ENCODE results near the gene ZSWIM2. TPM values are rescaled to one million over a fixed set of nuclear protein-coding genes. Genes with fewer than 3 reads are reported as not detected.

ZSWIM2 gene
- total RNA-seq, 3 donors from 2014 or later (not counting 1 experiment from before 2014, with no cell fraction given) = not detected

DNA sequence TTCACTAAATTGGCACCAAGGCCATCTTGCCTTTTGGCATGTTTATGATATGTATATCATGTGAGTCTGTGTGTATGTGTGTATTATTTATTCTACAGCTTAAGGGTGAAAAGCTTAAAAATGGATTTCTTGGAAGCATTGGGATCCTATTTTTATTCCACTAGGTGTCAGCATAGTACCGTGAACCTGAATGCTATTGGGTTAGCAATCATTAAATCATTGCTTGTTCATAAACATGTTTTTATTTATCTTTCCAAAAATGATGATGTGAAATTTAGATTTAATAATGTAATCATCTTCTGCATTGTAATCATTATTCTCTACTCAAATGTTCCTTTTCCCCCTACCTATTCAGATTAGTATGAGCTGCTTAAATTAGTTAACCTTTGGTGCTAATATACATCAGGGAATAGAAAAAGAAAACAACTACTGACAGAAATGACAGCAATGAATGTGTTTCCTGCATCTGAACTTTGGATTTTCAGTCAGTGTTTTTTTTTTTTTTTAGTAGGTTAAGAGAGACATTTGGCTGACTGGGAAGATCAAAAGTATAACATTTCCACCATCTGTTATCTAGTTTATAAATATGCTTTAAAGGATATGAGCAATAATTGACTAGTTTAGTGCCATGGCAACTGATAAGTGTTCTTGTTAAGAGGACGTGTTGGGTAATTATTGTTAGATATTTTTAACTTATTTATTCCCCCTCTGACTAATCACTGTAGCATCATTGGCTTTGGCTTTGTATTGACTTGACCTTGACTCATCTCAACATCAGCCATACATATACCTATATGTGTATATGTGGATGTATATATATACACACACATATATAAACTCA, 14.1 kb upstream of the ZSWIM2 start:
- H3K27ac ChIP-seq (ENCODE audit: low read length) = no peak overlapping the region
- no peaks in the 10 kb centered on the region for H3K4me1 ChIP-seq (ENCODE audit: control insufficient read depth, insufficient read depth, low read length)
- Mint-ChIP-seq H3K4me1 (no peaks in the 10 kb centered on the region), H3K9me3 (no peaks in the 10 kb centered on the region), H3K4me3 (no peak overlapping the region), H3K27ac (no peak overlapping the region), H3K36me3 (no peaks in the 10 kb centered on the region), H3K27me3 (ENCODE audit: low read depth in 2 of 2) (no peaks in the 10 kb centered on the region)
- DNase-seq (peak in 1 of 2 donors; percentile 2), ATAC-seq (no peak)
- intact Hi-C loops (cut with micrococcal nuclease) = loop anchor here (5.0 kb wide), 1 partner anchor 589 kb away; no protein-coding TSS in a partner anchor
- H3K4me3 ChIP-seq (ENCODE audit: low read length) = no peak overlapping the region
- H3K9me3 ChIP-seq (ENCODE audit: control insufficient read depth, insufficient read depth, low read length) = no peaks in the 10 kb centered on the region
- H3K27me3 ChIP-seq (ENCODE audit: control insufficient read depth, insufficient read depth, low read length) = no peaks in the 10 kb centered on the region
- TF ChIP-seq, protein P1, sequence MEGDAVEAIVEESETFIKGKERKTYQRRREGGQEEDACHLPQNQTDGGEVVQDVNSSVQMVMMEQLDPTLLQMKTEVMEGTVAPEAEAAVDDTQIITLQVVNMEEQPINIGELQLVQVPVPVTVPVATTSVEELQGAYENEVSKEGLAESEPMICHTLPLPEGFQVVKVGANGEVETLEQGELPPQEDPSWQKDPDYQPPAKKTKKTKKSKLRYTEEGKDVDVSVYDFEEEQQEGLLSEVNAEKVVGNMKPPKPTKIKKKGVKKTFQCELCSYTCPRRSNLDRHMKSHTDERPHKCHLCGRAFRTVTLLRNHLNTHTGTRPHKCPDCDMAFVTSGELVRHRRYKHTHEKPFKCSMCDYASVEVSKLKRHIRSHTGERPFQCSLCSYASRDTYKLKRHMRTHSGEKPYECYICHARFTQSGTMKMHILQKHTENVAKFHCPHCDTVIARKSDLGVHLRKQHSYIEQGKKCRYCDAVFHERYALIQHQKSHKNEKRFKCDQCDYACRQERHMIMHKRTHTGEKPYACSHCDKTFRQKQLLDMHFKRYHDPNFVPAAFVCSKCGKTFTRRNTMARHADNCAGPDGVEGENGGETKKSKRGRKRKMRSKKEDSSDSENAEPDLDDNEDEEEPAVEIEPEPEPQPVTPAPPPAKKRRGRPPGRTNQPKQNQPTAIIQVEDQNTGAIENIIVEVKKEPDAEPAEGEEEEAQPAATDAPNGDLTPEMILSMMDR (IDR thresholded peaks at IDR 0.05) = no peak
- H3K36me3 ChIP-seq (ENCODE audit: control insufficient read depth, insufficient read depth, low read length) = no peaks in the 10 kb centered on the region
- no CpG with 5 or more reads among the region's 2 CpGs for whole genome bisulfite sequencing (ENCODE audit: insufficient coverage)

DNA sequence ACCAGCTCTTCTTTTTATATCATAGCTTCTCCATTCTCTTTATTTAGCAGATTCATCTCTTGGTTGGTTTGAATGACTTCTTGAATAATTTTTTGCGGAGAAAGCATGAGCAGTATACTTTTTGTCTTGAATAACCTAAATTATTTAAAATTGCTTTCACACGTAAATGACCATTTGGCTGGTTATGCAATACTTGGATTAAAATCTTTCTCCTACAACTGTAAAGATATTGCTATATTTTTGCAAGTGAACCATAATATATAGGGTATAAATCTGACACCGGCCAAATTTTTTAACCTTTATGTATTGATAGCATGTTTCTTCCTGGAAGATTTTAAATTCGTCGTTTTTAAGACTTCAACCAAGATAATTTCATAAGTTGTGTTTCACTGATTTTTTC, 6.2 kb upstream of the ZSWIM2 start:
- Histone ChIP-seq H3K27me3 (ENCODE audit: control insufficient read depth, insufficient read depth, low read length) (no peaks in the 10 kb centered on the region), H3K27ac (ENCODE audit: low read length) (no peak overlapping the region), H3K9me3 (ENCODE audit: control insufficient read depth, insufficient read depth, low read length) (no peaks in the 10 kb centered on the region), H3K4me1 (ENCODE audit: control insufficient read depth, insufficient read depth, low read length) (no peaks in the 10 kb centered on the region), H3K36me3 (ENCODE audit: control insufficient read depth, insufficient read depth, low read length) (no peaks in the 10 kb centered on the region), H3K4me3 (ENCODE audit: low read length) (no peak overlapping the region)
- peaks cover 0 to 4% of the 10 kb centered on the region in 2 donors for H3K9me3 Mint-ChIP-seq
- DNase-seq (no peak), ATAC-seq (no peak)
- no peaks in the 10 kb centered on the region for H3K4me1 Mint-ChIP-seq
- no peak overlapping the region for H3K4me3 Mint-ChIP-seq
- TF ChIP-seq, protein P1 (IDR thresholded peaks at IDR 0.05) = no peak
- no peaks in the 10 kb centered on the region for H3K36me3 Mint-ChIP-seq
- WGBS (ENCODE audit: insufficient coverage) = 93% methylated on average over 3 of the region's 5 CpGs
- H3K27ac Mint-ChIP-seq = no peak overlapping the region
- no peaks in the 10 kb centered on the region for H3K27me3 Mint-ChIP-seq (ENCODE audit: low read depth in 2 of 2)
- intact Hi-C loops (cut with micrococcal nuclease) = no loop called here

DNA sequence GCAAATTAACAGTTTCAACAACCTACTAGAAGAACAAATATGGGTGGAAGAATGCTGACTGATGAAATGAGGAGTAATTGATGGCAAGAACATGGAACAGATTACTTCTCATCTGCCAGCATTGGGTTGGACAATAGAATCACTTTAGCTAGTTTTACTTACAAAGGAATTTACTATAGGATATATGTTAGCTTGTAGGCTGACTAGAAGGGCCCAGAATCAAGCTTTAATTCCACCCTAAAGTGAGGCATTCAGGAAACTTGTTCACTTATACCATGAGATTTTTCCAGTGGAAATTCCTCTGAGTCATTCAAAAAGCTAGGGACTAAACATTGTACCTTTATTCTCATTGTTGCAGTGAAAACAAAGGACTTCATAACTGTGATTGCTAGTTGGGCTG, 5.0 kb upstream of the ZSWIM2 start:
- peaks cover 0 to 6% of the 10 kb centered on the region in 2 donors for H3K27me3 Mint-ChIP-seq (ENCODE audit: low read depth in 2 of 2)
- intact Hi-C loops (cut with micrococcal nuclease) = no loop called here
- H3K36me3 ChIP-seq (ENCODE audit: control insufficient read depth, insufficient read depth, low read length) = no peaks in the 10 kb centered on the region

More for the DNA sequence above, 5.0 kb upstream of the ZSWIM2 start:
- ATAC-seq (no peak), DNase-seq (no peak)
- H3K27ac Mint-ChIP-seq = no peak overlapping the region
- H3K4me3 Mint-ChIP-seq = no peak overlapping the region
- H3K4me1 Mint-ChIP-seq = peaks cover 8 to 11% of the 10 kb centered on the region in 2 donors
- Histone ChIP-seq H3K27ac (ENCODE audit: low read length) (no peak overlapping the region), H3K4me3 (ENCODE audit: low read length) (no peak overlapping the region), H3K27me3 (ENCODE audit: control insufficient read depth, insufficient read depth, low read length) (no peaks in the 10 kb centered on the region), H3K4me1 (ENCODE audit: control insufficient read depth, insufficient read depth, low read length) (peaks cover 4% of the 10 kb centered on the region), H3K9me3 (ENCODE audit: control insufficient read depth, insufficient read depth, low read length) (no peaks in the 10 kb centered on the region)
- H3K36me3 Mint-ChIP-seq = no peaks in the 10 kb centered on the region
- peaks cover 0 to 6% of the 10 kb centered on the region in 2 donors for H3K9me3 Mint-ChIP-seq
- TF ChIP-seq, protein P1 (IDR thresholded peaks at IDR 0.05) = no peak

Measured in natural killer cell (primary cell).